Progenitor cell of endocrine pancreas (in vitro differentiated cells): ENCODE data around the gene AMOTL2. TPM values are rescaled to one million over a fixed set of nuclear protein-coding genes. Genes with fewer than 3 reads are reported as not detected.

Source experiments
- DNase-seq: peaks from one replicate; pipeline ENCODE4 v3.0.0; 2021; ENCODE audit warnings: low spot score; ENCODE audit not compliant: unreplicated experiment
- H3K27ac Mint-ChIP-seq: 2 replicates; pipeline ENCODE4 v1.8.0; 2021; ENCODE audit warnings: mild to moderate bottlenecking, moderate library complexity, mixed read lengths
- H3K27me3 Mint-ChIP-seq: 2 replicates; pipeline ENCODE4 v1.8.0; 2021; ENCODE audit warnings: mixed read lengths
- H3K36me3 Mint-ChIP-seq: 2 replicates; pipeline ENCODE4 v1.8.0; 2022; ENCODE audit warnings: mixed read lengths; ENCODE audit not compliant: insufficient read depth
- H3K4me1 Mint-ChIP-seq: 2 replicates; pipeline ENCODE4 v1.8.0; 2021; ENCODE audit warnings: low read depth, mixed read lengths
- H3K4me3 Mint-ChIP-seq: 2 replicates; pipeline ENCODE4 v1.8.0; 2021; ENCODE audit warnings: low read depth, mild to moderate bottlenecking, moderate library complexity, mixed read lengths
- H3K9me3 Mint-ChIP-seq: 2 replicates; pipeline ENCODE4 v1.8.0; 2021; ENCODE audit warnings: low read depth, mixed read lengths
- total RNA-seq: library from RNA; stranded (reverse); gene quantifications from 2 replicates; pipeline ENCODE4 v1.2.1, GENCODE V29; 2021
- TF ChIP-seq, protein P1 (sequence below): fragments of 200-600 bp; sonication (generic); IDR thresholded peaks from one replicate; pipeline ENCODE4 v1.5.0; 2021; ENCODE audit warnings: antibody characterized with exemption, mild to moderate bottlenecking; ENCODE audit not compliant: unreplicated experiment

Gene AMOTL2
- total RNA-seq, 1 donor from 2014 or later, result 94.4 TPM

DNA sequence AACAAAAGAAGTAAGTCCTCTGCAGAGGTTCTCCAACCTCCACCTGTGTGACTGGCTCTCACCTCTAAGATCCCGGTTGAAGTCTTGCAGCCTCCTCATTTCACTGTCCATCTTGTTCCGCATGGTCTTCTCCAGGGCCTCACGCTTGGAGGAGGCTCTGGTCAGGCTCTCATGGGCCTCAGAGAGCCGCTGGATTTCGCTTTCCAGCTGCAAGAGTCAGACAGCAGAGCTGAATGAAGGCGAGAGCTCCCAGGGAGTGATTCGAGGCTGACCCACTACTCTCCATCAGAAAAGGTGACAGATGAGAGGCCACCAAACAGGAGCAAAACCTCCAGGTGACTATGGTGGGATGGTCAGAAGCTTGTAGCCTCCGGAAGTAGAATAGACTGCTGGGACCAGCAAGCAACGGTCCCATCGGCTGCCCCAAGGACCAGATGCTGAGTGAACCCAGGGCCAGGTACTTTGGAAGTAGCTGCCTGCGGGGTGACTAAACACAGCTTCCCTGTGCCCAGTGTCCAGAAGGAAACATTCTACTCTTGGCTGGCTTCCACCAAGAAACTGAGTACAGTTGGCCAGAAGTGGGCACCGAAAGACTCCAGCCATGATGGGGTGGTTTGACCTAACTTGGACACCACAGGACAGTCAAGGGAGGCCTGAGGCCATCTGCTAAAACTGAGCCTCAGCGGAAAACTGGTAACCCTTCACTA lies 7.9 kb downstream of the AMOTL2 start:
- DNase-seq, result no peak
- H3K27ac Mint-ChIP-seq, result peak overlapping the region; percentile 59
- peaks cover 37% of the 10 kb centered on the region for H3K4me1 Mint-ChIP-seq
- peaks cover 29% of the 10 kb centered on the region for H3K36me3 Mint-ChIP-seq
- H3K4me3 Mint-ChIP-seq, result no peak overlapping the region
- TF ChIP-seq, protein P1, sequence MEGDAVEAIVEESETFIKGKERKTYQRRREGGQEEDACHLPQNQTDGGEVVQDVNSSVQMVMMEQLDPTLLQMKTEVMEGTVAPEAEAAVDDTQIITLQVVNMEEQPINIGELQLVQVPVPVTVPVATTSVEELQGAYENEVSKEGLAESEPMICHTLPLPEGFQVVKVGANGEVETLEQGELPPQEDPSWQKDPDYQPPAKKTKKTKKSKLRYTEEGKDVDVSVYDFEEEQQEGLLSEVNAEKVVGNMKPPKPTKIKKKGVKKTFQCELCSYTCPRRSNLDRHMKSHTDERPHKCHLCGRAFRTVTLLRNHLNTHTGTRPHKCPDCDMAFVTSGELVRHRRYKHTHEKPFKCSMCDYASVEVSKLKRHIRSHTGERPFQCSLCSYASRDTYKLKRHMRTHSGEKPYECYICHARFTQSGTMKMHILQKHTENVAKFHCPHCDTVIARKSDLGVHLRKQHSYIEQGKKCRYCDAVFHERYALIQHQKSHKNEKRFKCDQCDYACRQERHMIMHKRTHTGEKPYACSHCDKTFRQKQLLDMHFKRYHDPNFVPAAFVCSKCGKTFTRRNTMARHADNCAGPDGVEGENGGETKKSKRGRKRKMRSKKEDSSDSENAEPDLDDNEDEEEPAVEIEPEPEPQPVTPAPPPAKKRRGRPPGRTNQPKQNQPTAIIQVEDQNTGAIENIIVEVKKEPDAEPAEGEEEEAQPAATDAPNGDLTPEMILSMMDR, result no peak
- H3K27me3 Mint-ChIP-seq, result no peaks in the 10 kb centered on the region
- H3K9me3 Mint-ChIP-seq, result no peaks in the 10 kb centered on the region

DNA sequence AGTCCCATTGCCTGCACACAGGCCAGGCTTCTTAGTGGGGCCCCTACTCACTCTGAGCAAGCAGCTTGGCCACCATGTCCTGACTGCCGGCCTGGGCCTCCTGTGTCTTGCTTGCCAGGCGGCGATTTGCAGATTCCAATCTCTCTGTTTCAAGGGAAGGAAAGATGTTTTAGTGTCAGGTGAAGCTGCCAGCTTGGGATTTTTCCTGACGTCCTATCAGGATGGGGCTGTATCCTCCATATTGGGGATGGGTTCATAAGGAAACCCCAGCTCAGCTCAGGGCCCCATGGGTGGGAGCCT lies 8.5 kb downstream of the AMOTL2 start:
- TF ChIP-seq, protein P1, result no peak
- Mint-ChIP-seq H3K36me3 (peaks cover 29% of the 10 kb centered on the region), H3K9me3 (no peaks in the 10 kb centered on the region), H3K27ac (peak overlapping the region; percentile 96), H3K4me1 (peaks cover 35% of the 10 kb centered on the region), H3K27me3 (no peaks in the 10 kb centered on the region), H3K4me3 (no peak overlapping the region)
- DNase-seq, result no peak

DNA sequence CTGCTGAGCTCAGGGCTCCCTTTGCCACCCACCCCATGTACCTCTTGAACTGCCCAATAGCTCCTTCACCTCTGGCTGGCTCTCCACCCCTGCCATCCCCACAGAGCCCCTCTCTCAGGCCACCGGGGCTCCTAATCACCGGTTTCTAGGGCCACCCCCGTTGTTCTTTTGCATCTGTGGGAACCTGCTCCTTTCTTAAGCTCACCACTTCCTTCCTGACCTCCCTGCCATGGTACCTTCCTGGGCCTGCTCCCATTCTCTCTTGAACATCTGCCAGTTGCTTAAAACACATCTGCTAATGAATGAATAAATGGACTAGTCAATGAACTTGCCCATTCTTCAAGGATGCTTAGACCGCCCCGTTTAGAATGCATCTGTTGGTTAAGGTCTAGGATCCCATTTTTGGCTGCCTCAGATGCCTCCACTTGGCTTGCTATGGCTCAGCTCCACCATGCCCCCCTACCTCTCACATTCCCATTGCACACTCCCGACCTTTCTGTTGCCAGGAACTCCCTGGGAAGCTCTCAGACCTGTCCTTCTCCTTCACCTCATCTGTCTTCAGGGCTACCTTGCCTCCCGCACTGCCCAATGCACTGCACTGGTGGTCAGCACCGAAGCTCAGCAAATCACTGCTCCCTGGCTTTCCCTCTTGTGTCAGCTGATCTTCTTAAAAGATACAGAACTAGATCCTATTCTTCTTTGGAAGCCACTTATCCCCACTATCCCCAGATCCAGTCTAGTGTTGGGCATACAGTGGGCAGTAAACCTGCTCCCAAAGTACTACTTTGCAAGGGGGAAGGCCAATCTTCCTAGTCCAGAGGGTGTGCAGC lies 9.1 kb downstream of the AMOTL2 start:
- H3K9me3 Mint-ChIP-seq, result no peaks in the 10 kb centered on the region
- H3K27ac Mint-ChIP-seq, result peak overlapping the region; percentile 96
- no peaks in the 10 kb centered on the region for H3K27me3 Mint-ChIP-seq
- no peak for DNase-seq
- TF ChIP-seq, protein P1, result no peak
- H3K4me1 Mint-ChIP-seq, result peaks cover 35% of the 10 kb centered on the region
- peak overlapping the region; percentile 67 for H3K4me3 Mint-ChIP-seq
- H3K36me3 Mint-ChIP-seq, result peaks cover 31% of the 10 kb centered on the region

DNA sequence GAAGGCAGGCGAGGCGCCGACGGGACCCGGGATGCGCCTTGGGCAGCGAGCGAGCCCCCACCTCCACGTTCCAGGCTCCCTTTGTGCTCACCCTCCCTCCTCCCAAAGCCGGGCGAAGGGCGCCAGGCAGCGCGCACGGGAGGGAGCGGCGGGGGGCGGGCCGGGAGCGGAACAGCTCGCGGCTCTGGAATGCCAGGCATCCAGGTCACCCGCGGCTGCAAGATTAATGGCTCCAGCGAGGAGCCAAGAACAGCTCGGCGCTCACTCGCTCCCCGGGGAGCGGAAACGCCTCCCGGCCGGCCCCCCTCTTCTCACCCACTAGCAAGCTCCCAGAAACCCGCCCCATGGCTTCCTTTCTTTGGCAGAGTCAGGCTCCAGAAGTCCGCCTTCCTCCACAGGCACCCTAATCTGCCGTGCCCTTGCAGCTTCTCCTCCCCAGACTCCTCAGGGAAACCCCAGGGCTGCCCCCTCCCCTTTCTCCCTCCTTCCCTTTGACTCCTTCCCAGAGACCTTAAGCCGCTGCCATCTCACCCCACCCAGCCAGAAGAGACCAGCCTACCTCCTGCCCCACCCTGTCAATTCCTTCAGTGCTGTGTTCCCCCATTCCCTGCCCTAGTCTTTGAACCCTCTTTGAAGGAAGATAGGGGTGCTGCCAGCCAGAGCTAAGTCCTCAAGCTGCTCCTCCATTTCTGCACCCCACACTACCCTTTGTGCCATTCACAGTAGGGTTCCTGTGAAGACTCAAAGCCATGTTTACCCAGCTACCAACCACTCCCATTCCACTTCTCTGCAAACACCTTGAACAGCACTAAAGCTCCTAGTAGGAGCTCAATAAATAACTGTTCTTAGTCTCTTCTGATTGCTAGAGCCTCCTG lies 9.9 kb downstream of the AMOTL2 start:
- TF ChIP-seq, protein P1, result no peak
- Mint-ChIP-seq H3K4me1 (peaks cover 31% of the 10 kb centered on the region), H3K27ac (peak overlapping the region; percentile 96), H3K27me3 (no peaks in the 10 kb centered on the region), H3K36me3 (peaks cover 25% of the 10 kb centered on the region), H3K9me3 (no peaks in the 10 kb centered on the region), H3K4me3 (peak overlapping the region; percentile 67)
- DNase-seq, result peak; percentile 84

DNA sequence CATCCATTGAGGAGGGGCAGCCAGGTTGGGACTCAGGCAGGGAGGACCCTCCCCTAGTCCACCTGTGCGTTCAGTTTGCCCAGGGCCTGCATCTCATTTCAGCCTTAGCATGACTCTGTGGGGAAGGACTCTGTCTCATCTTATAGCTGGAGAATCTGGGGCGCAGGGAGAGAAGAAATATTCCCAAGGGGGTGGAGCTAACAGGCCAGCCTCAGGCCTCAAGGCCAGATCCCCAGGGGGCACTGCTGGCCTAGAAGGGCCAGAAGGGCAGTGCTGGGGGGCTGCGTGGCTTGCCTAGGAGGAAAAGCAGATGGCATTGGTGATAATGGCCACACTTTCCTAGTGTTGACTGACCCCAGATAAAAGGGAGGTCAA lies 10.9 kb downstream of the AMOTL2 start:
- H3K4me1 Mint-ChIP-seq, result peaks cover 33% of the 10 kb centered on the region
- peaks cover 28% of the 10 kb centered on the region for H3K36me3 Mint-ChIP-seq
- DNase-seq, result no peak
- TF ChIP-seq, protein P1, result no peak
- peak overlapping the region; percentile 96 for H3K27ac Mint-ChIP-seq
- no peaks in the 10 kb centered on the region for H3K27me3 Mint-ChIP-seq
- H3K9me3 Mint-ChIP-seq, result no peaks in the 10 kb centered on the region
- peak overlapping the region; percentile 29 for H3K4me3 Mint-ChIP-seq
